Left kidney (tissue), 2 donors: ENCODE measurements around the gene ZNRD2. TPM values are rescaled to one million over a fixed set of nuclear protein-coding genes. Genes with fewer than 3 reads are reported as not detected.
A peak's percentile ranks its signal among the peaks of the same experiment; 100 is the strongest.

ENCODE experiments used
- DNase-seq: peaks from one replicate; pipeline ENCODE4 v3.0.0-alpha.2; 2013
- polyA plus RNA-seq: library from polyadenylated mRNA; unstranded; fragments of 120-200 nt; gene quantifications from one replicate; pipeline ENCODE4 v1.2.1, GENCODE V29; 2013; ENCODE audit not compliant: insufficient read length

Gene ZNRD2
- polyA plus RNA-seq, 1 donor: 37.5 TPM

DNA sequence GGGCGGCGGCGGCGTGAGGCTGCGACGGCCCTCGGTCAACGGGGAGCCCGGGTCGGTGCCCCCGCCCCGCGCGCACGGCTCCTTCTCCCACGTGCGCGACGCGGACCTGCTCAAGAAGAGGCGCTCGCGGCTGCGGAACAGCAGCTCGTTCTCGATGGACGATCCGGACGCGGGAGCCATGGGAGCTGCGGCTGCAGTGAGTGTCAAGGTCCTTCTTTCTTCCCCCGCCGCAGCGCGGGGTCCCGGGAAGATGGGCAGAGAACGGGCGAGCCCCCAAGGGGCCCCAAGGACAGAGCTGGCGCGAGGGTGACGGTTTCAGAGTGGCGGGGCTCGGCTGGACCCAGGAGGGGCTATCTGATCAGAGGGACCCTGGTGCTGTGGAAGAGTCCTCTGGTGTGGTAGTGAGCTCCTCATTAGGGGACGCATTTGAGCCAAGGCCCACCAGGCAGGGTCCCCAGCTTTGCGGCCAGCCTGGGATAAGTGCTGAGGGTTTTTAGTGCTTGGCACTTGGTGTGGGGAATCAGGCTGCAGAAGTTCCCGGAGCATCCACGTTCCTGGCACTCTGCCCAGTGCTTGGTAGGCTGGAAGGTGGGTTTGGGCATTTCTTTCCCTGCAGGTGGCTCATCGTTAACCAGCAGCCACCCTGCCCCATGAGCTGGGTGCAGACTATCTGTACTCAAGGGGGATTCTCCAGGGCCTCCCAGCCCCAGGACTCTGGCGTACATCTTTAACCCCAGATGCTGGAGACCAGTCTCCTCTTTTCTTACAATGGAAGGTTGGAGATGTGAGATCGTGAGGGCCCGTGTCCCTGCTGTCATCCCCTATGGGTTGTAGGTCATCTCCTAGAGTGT lies 15.3 kb downstream of the ZNRD2 start:
- DNase-seq: no peak

DNA sequence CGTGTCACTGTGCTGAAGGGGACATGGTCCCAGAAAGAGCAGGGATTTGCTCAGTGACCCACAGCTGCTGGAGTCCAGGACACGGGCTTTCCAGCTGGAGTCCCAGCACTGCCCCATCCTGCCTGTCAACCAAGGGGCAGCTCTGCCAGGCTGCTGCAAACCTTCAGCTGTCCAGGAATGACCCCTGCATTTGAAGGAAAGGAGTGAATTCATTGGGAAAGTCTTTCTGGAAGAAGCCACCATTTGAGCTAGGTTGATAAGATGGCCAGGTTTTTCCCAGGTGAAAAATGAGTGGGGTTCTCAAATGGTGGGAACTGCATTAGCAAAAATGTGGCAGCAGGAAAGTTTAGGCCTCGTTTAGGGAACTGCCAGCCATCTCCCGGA lies 16.0 kb downstream of the ZNRD2 start:
- DNase-seq: no peak

DNA sequence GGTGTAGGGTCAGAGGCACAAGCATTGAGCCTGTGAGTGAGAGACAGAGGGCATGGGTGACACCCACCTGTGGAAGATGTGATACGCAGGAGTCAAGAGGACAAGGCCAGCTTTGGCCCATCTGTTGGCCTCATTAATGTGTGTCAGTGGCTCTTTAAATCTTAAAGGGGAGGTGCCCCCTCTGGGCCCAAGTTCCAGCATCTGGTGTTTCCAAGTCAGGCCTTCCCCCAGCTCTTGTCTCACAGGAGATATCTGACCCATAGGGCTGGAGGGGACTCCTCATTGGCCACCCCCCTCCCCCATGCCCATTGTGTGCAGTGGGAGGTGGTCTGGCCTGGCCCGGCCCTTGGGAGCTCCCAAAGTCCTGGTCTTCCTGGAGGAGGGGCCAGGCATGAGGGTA lies 16.4 kb downstream of the ZNRD2 start:
- no peak for DNase-seq

DNA sequence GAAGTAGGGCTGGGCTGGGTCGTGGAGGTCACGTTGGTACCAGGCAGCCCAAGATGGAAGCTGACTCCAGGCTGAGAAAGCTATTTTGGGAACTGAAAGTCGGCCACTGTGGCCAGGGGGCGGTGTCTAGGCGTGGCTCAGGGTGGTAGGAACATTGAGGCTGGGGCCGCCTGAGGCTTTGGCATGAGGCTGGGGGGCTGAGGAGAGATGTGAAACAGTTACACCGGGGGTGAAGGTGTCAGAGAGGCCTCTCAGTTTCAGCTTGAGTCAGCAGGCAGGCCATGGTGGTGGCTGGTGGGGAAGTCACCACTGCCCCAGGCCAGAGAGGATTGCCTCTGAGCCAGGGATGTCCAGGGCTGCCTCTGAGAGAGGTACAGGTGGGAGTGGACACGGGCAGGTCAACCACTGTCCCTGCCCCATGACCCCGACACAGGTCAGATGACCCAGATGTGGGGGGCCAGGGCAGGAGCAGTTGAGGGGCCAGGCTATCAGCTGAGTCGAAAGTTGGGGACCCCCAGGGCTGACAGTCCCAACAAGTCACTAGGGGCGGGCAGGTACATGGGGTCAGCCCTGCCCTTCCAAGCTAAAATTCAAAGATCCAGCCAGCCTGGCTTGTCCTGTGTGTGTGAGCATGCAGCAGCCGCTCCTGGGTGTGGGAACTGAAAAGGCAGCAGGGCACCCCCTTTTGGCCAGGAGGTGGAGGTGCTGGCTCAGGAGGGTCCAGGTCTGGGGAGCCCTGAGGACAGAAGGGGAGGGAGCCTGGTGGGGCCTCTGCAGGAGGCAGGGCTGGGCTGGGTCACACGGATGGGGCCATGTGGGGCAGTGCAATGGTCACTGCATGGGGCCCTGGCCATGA lies 18.1 kb downstream of the ZNRD2 start:
- DNase-seq: no peak

DNA sequence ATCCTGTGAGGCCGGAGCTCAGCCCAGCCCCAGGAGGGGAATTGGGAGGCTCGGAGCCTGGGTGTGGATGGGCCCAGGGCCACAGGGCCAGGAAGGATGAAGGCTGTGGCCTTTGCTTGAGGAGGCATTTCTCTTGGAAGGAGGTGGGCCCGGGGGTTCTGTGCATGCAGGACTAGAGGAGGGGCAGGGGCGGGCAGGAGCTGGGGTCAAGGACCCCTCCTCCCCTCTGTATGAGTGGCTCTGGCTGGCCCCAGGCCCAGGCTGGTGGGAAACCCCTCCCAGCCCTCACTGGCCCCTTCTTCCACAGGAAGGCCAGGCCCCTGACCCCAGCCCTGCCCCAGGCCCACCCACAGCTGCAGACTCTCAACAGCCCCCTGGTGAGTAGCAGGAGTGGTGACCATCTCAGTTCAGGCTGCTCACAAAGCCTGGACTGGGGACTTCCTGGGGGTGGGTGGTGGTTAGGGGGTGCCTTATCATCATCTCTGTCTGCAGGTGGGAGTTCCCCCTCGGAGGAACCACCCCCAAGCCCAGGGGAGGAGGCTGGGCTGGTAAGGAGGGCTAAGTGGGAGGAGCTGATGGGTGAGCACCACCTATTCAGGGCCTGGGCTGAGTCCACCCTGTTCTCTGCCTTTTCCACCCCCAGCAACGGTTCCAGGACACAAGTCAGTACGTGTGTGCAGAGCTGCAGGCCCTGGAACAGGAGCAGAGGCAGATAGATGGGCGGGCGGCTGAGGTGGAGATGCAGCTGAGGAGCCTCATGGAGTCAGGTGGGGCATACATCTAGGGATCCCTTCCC lies 19.4 kb downstream of the ZNRD2 start:
- no peak for DNase-seq

DNA sequence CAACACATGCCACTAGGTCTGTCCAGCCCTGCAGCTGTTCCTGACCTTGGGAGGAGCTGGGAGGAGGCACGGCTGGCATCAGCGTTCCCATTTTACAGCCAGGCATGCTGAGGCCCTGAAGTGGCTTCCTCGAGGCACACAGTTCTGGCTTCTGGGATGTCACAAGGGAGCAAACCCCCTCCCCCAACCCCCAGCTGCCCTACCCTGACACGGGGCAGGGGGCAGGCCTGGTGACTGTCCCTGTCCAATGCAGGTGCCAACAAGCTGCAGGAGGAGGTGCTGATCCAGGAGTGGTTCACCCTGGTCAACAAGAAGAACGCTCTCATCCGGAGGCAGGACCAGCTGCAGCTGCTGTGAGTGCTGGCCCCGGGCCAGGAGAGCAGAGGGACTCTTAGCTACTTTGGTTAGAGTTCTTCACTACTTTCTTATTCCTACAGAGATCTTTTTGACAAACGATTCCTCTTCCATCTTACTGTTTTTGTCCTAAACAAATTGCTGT lies 20.0 kb downstream of the ZNRD2 start:
- no peak for DNase-seq

DNA sequence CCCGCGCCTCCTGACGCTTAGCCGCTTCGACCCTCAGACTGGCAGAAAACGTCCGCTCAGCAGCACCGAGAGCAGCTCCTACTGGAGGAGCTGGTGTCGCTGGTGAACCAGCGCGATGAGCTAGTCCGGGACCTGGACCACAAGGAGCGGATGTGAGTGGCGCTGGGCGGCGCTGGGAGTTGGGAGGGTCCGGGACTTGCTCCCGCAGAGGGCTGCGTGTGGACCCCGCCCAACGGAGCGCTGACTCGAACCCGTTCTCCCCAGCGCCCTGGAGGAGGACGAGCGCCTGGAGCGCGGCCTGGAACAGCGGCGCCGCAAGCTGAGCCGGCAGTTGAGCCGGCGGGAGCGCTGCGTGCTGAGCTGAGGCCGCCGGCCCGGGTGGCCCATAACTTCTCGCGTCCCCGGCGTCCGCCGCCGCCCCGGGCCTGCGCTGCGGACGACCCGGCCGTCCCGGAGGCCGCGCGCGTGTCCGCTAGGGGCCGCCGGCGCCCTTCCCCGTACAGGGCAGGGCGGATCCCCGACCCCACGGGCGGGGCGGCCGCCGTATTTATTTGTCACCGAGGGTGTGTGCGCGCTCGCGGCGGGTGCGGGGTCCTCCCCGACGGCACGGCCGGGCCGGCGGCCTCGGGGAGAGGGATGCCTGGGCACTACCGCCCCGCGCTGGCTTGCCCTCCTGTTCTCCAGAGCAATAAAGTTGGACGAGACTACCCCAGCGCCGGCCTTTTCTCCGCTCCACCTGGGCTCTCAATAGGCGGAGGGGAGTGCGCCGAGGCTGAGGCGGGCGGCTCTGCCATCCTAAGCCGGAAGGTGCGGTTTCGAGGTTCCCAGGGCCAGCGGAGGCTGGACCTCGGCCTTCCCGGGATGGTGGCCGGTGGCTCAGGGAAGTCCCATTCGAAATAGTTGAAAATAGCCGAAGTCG lies 21.9 kb downstream of the ZNRD2 start:
- DNase-seq: no peak

DNA sequence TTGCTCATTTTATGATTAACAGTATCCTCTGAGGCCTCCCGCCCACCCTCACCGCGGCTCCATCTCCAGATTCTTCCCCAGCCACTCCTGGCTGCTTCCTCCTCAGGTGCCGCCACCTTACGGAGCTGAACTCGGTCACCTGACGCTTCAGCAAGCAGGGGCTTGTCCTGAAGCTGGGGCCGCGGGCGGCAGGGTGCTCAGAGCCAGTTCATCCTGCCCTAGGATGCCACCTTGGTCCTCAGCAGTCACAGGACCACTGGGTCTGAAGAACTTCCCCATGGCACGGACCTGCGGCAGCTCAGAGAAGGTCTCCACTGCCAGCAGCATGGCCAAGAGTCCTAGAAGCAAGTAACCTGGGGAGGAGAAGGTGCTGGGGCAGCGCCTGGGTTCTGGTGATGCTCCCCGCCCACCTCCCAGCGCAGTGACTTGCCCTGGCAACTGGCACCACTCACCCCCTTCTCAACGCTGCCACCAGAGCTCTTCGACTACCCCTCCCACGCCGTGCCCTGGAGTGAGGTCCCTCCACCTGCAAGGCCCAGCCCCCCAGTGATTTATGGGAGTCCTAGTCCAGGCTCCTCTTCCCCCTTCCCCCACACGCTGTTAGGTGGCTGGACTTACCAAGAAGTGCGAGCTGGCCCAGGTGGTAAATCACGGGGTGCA lies 22.7 kb downstream of the ZNRD2 start:
- no peak for DNase-seq

DNA sequence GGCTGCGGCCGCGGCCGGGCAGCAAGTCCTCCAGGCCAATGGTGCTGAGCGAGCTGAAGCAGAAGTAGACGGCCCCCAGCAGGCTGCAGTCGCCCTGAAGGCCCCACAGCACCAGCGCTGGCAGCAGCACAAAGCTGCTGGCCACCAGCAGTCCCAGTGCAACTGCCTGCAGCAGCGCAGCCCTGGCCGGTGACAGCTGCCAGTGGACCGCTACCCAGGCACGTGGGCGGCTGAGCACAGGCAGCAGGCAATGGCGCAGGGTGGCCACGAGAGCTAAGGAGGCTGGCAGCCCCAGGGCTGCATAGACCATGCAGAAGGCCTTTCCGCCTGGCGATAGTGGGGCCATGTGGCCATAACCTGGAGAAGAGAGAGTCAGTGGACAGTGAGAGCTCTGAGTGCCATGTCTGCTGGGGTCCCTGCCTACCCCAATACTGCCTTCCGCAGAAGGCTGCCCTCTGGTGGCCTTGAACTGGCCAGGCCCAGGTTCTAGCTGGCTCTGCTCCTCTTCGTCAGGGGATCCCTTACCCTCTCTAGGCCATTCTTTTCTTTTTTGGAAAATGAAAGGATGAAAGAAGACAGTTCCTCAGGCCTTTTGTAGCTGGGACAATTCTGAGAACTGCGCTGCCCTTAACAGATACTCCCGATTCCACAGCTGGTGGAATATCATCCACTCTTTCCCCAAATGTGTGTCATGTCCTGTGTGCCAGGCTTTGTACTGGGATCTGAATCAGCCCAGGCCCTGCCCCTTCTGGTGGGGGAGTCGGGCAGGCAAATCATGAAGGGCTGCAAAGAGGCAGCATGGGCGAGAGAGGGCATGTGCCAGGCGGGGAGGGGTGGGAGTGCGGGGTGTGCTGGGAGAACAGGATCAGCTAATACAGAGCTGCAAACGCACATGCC lies 23.5 kb downstream of the ZNRD2 start:
- DNase-seq: no peak

DNA sequence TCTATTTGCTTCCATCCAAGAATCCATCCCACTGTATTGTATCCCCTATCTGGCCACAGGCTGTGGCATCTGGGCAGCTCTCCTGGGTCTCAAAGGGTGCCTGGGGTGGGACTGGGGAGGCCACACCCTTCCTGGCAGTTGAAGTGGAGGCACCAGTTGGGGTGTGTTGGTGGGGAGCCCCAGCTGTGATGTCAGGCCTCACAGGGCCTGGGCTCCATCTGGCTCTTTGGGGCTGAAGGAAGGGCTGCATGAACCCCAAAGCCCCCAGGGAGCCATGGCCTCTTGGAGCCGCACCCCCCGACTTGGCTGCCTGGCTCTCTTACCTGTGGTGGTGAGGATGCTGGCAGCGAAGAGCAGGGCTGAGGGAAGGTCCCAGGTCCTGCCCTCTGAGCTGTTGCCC lies 24.9 kb downstream of the ZNRD2 start:
- no peak for DNase-seq

DNA sequence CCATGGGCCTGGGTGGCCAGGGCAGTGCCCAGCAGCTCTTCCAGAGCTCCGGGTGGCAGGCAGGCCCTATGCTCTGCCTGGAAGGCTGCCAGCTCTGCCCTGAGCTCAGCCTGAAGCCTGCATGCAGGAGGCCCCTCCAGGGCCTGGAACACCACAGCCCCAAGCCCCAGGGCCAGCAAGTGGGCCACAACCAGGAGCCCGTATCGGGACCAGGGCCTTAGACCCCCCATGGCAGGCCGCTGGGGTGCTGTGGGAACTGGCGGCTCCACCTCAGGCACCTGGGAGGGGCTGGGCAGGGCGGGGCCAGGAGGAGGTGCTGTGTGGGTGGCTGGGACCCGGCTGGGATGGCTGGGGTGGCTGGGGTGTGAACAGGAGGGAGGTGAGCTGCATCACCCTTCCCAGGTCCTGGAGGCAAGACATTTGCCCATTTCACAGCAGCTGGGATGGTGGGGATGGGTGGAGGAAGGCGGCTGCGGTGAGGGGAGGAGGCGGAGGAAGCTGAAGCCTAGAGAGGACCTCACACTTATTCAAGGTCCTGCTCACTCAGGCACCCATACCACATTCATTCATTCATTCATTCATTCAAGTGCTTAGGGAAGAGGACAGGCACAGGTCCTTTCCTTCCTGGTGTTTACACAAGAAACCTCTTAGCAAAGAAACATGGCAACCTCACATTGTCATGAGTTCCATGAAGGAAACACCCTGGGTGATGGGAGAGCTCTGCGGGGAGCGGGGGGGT lies 25.4 kb downstream of the ZNRD2 start, which contains the start of gene KCNK7:
KCNK7 (minus strand) TSS at position 258 of the 739 bp plus-strand sequence; CDS start at position 230, 28 bp downstream.
- DNase-seq: no peak

DNA sequence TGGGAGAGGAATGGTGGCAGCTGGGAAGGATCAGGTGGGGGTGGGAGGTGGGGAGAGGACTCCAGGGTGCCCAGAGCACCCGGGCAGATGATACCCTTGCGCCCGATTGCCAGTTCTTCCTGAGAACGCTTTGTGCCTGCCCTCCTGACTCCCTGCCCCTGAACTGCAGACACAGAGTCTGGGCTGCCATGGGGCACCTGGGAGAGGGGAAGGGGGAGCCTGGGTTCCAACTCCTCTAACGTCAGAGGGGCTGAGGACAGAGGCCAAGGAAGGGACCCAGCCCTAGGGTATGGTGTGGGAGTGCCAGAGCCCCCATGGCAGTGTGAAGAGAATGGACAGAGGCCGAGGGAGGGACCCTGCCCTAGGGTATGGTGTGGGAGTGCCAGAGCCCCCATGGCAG lies 26.2 kb downstream of the ZNRD2 start:
- DNase-seq: no peak

DNA sequence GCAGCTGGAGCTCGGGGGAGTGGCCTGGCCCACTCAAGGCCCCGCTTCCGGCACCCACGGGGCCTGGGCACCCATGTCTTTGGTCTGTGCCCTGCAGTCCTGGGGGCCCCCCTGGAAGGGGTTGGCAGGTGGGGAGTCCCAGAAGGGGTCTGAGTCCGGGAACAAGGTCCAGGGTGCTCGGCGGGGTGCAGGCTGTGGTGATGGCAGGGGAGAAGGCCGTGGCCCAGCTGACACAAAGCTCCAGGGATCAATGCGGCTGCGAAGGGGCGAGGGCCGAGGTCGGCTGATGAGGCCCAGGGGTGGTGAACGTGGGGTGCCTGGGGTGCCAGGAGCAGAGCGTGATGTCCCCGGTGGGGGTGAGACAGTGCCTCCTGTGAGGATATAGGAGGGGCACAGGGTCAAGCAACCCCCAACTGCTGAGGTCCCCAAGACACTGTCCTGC lies 28.0 kb downstream of the ZNRD2 start:
- no peak for DNase-seq

DNA sequence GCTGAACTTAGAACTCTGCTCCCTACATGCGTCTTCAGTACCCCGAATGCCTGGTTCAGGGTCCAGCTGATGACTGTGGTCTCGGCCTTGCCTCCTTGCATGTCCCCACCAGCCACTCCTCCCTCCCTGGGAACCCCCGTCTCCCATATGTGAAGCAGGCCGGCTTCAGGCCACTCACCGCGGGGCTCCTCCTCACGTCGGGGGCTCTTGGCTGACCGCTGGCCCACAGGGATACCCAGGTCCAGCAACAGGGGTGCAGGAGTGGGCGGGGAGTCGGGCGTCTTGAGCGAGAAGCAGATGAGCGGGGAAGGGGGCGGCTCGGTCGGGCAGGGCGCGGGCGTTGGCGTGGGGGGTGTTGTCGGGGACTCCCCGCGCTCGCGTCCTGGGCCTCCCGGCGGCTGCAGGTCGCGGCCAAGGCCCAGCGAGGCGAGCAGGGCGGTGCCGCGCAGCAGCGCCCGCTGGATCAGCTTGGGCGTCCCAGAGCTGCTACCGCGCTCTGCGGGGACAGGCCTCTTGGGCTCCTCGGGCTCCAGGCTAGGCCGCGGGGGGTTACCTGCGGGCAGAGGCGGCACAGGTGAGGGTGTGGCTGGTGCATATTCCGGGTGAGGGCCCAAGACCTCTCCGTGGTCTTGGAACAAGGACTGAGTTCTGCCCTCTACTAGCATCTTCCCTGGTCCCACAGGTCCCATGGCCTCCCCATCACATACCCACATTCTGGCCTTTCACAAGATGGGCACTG lies 29.1 kb downstream of the ZNRD2 start:
- DNase-seq: no peak

DNA sequence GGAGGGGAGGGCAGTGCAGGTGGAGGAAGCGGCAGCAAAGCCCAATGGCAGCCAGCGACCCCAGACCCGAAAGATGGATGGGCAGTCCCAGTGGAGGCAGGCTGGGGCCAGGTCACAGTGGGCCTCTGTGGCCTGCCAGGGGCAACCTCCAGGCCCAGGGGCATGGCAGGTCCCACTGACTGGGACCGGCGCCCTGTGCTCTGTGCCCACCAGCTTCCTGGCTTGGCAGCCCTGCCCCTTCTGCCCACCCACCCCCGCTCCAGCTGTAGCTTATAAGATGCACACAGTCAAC lies 29.6 kb downstream of the ZNRD2 start:
- DNase-seq: no peak

DNA sequence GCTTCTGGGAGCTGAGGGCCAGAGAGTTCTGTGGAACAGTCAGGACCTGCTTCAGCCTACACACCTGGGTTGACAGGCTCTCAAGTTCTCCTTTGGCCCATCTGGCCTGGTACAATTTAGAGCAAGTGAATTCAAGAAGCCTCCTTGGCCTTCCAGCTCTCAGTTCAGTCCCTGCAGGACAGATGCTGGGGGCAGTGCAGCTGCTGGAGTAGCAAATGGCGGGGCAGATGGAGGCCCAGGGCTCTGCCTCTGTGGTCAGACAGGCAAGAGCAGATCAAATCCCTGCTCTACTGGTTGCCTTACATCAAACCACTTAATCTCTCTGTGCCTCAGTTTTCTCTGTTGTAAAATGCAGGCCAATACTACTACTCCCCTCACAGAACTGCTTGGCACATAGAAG lies 34.0 kb downstream of the ZNRD2 start:
- no peak for DNase-seq

DNA sequence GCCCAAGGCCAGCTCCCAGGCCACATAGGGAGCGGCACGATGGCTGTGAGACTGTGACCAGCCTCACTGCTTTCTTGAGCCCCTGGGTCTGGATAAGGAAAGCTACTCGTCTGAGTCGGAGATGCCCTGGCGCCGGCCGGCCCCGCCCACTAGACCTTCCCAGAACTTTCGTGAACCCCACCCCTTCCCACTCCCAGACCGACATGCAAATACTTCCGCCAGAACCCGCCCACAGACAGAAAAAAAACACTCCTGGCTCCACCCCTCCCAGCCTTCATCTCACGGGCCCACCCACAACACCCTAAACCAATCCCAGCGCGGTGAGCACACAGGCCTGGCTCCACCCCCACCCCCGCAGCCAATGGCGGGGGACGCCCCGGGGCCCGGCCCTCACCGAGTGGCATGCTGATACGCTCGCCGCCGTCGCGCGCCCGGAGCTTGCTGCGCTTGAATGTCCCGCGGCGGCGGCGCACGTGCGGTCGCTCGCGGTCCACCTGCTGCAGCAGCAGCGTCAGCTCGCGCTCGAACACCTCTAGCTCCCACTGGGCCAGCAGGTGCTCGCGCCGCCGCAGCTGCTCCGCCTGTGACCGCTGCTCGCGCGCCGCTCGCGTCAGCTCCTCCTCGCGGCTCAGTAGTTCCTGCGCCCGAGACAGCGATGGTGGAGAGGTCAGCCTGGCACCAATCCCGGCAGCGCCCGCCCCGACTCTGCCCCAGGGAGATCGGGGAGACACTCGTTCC lies 36.8 kb downstream of the ZNRD2 start:
- DNase-seq: peak; percentile 95
